Measurements from ENCODE around the gene GSPT1. TPM values are rescaled to one million over a fixed set of nuclear protein-coding genes. Genes with fewer than 3 reads are reported as not detected.

Gene GSPT1
- total RNA-seq, 2 donors from 2014 or later: 70.2 to 88.7 TPM

DNA sequence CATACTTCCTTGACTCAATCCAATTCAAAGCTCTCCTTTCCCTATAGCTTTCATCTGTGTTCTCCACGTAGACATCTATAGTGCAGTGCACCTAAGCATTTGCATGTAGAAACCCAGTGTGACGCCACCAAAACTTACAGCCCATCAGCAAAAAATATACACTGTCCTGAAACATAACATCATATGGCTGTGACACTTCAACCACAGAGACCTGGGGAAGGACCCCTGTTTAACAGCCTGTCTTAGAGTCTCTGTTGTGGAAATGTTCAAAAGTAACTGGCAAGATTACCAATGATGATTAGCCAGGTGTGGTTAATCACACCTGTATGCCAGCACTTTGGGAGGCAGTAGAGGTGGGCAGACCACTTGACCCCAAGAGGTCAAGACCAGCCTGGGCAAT lies 22.2 kb downstream of the GSPT1 start:
- Histone ChIP-seq H3K36me3 (peaks cover 0 to 3% of the 10 kb centered on the region in 2 donors), H3K27ac (no peak overlapping the region), H3K4me1 (replicated peaks) (no peaks in the 10 kb centered on the region), H3K4me3 (no peak overlapping the region), H3K27me3 (replicated peaks; ENCODE audit: insufficient read depth) (no peaks in the 10 kb centered on the region), H3K9me3 (no peaks in the 10 kb centered on the region)
- no peak for DNase-seq (ENCODE audit: low spot score)
- intact Hi-C loops (cut with DNase I): no loop called here
- WGBS: 94% methylated on average over 2 of the region's 2 CpGs
- TF ChIP-seq POLR2AphosphoS5 (IDR thresholded peaks at IDR 0.05) (no peak), POLR2A (IDR thresholded peaks at IDR 0.05) (no peak)
- TF ChIP-seq, protein P1, sequence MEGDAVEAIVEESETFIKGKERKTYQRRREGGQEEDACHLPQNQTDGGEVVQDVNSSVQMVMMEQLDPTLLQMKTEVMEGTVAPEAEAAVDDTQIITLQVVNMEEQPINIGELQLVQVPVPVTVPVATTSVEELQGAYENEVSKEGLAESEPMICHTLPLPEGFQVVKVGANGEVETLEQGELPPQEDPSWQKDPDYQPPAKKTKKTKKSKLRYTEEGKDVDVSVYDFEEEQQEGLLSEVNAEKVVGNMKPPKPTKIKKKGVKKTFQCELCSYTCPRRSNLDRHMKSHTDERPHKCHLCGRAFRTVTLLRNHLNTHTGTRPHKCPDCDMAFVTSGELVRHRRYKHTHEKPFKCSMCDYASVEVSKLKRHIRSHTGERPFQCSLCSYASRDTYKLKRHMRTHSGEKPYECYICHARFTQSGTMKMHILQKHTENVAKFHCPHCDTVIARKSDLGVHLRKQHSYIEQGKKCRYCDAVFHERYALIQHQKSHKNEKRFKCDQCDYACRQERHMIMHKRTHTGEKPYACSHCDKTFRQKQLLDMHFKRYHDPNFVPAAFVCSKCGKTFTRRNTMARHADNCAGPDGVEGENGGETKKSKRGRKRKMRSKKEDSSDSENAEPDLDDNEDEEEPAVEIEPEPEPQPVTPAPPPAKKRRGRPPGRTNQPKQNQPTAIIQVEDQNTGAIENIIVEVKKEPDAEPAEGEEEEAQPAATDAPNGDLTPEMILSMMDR (IDR thresholded peaks at IDR 0.05): no peak

DNA sequence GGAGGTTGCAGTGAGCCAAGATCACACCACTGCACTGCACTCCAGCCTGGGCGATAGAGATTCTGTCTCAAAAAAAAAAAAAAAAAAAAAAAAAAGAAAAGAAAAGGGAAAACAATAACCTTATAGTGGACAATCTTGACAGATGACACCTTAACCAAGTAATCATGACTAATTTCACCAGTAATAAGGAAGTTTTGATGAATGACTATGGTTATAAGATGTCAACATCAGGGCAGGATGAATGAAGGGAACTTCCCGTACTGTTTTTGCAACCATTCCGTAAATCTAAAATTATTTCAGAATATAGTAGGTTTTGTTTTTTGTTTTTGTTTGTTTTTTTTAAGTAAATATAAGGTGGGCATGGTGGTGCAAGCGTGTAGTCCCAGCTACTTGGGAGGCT lies 23.0 kb downstream of the GSPT1 start:
- Histone ChIP-seq H3K9me3 (no peaks in the 10 kb centered on the region), H3K27me3 (replicated peaks; ENCODE audit: insufficient read depth) (no peaks in the 10 kb centered on the region), H3K4me1 (replicated peaks) (no peaks in the 10 kb centered on the region), H3K27ac (no peak overlapping the region), H3K4me3 (no peak overlapping the region), H3K36me3 (peaks cover 0 to 3% of the 10 kb centered on the region in 2 donors)
- WGBS: 92% methylated on average over 4 of the region's 4 CpGs
- no peak for DNase-seq (ENCODE audit: low spot score)
- intact Hi-C loops (cut with DNase I): no loop called here
- TF ChIP-seq POLR2A (IDR thresholded peaks at IDR 0.05) (no peak), POLR2AphosphoS5 (IDR thresholded peaks at IDR 0.05) (no peak)
- TF ChIP-seq, protein P1 (IDR thresholded peaks at IDR 0.05): no peak

DNA sequence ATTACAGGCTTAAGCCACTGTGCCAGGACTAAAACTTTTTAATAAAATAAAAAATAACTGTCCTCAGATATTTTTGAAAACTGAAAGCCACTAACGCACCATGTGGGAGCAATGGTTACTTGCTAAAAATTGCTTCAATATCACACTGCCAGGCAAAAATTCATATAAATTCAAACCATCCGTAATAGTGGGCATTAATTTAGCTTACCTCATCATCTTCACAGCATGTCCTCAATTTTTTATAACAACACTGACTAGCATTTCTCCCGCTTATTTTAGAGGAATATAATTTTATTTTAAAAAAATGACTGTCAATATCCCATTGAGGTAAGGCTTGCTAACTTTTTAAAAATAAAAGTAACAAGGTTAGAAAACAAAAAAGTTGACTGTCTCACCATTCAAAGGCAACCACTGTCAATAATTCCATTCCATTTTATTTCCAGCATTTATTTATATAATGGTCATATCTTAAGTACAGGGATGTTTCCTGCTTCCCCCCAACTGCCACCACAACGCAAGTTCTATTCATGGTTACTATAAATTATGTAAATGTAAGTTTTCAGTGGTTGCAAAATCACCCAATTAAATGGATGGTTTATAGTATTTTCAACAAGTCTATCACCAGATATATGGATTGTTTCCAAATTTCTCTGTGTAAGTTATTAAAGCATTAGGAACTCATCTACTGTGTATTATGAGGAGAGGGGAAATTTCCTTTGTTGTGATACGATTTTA lies 25.4 kb downstream of the GSPT1 start:
- intact Hi-C loops (cut with DNase I): no loop called here
- no peak for DNase-seq (ENCODE audit: low spot score)
- Histone ChIP-seq H3K4me3 (no peak overlapping the region), H3K27me3 (replicated peaks; ENCODE audit: insufficient read depth) (no peaks in the 10 kb centered on the region), H3K4me1 (replicated peaks) (no peaks in the 10 kb centered on the region), H3K36me3 (peaks cover 0 to 5% of the 10 kb centered on the region in 2 donors), H3K27ac (no peak overlapping the region), H3K9me3 (no peaks in the 10 kb centered on the region)
- 77% methylated on average over 5 of the region's 5 CpGs for whole genome bisulfite sequencing
- TF ChIP-seq, protein P1 (IDR thresholded peaks at IDR 0.05): no peak
- TF ChIP-seq POLR2A (IDR thresholded peaks at IDR 0.05) (no peak), POLR2AphosphoS5 (IDR thresholded peaks at IDR 0.05) (no peak)

DNA sequence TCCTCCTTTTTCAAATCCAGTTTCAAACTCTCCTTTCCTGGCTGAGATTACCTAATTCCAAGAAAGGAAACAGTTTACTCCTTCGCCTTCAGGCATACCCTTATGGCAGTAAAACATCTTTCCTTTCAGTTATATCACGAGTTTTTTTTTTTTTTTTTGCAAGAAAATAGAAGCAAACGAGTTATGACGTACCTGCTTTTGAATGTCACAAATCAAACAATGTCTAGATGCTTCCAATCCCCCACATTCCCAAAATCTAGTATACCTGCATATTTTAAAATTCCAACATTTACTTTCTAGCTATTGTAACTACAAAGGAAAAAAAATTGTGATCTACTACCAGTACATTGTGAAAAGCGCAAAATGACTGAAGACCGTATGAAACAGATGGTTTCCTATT lies 28.9 kb downstream of the GSPT1 start:
- intact Hi-C loops (cut with DNase I): no loop called here
- no peak for TF ChIP-seq POLR2AphosphoS5 (IDR thresholded peaks at IDR 0.05)
- DNase-seq (ENCODE audit: low spot score): no peak
- WGBS: 79% methylated on average over 6 of the region's 6 CpGs
- H3K36me3 ChIP-seq: peaks cover 4 to 7% of the 10 kb centered on the region in 2 donors
- H3K4me3 ChIP-seq: no peak overlapping the region
- H3K27ac ChIP-seq: no peak overlapping the region
- H3K4me1 ChIP-seq (replicated peaks): no peaks in the 10 kb centered on the region
- H3K9me3 ChIP-seq: no peaks in the 10 kb centered on the region
- H3K27me3 ChIP-seq (replicated peaks; ENCODE audit: insufficient read depth): no peaks in the 10 kb centered on the region

DNA sequence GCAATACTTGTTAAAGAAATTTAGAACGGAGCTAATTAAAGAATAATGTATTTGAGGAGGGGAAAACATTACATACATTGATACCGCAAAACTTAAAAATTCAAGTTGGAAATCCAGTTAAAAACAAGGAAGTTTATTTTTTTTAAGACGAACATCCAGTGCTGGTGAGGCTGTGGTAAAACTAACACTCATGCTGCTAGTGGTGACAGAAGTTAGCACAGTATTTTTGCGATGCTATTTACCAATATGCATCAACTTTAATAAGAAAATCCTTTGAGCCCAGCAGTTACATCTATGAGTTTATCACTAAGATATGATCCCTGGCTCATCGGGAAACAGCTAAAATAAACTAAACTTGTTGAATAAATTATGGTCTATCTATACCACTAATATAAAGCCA lies 31.7 kb downstream of the GSPT1 start:
- H3K36me3 ChIP-seq: peaks cover 4 to 7% of the 10 kb centered on the region in 2 donors
- TF ChIP-seq, protein P1 (IDR thresholded peaks at IDR 0.05): no peak
- no peak for TF ChIP-seq POLR2A (IDR thresholded peaks at IDR 0.05)
- no peak for TF ChIP-seq POLR2AphosphoS5 (IDR thresholded peaks at IDR 0.05)

More for the DNA sequence above, 31.7 kb downstream of the GSPT1 start:
- Histone ChIP-seq H3K4me3 (no peak overlapping the region), H3K27me3 (replicated peaks; ENCODE audit: insufficient read depth) (no peaks in the 10 kb centered on the region), H3K4me1 (replicated peaks) (no peaks in the 10 kb centered on the region), H3K27ac (no peak overlapping the region), H3K9me3 (no peaks in the 10 kb centered on the region)
- WGBS: 95% methylated on average over 5 of the region's 5 CpGs
- intact Hi-C loops (cut with DNase I): no loop called here
- no peak for DNase-seq (ENCODE audit: low spot score)

All from prostate gland (tissue), 2 donors.